Bronchial epithelial cell (primary cell): Measurements from ENCODE around the gene ENOSF1. TPM values are rescaled to one million over a fixed set of nuclear protein-coding genes. Genes with fewer than 3 reads are reported as not detected.
"Not testable (repeated sequence)": the region's sequence is repeated elsewhere in the genome, so short reads cannot be mapped to it uniquely, and the experiment has no call there.

Experiments used
- DNase-seq: peaks from one replicate; pipeline ENCODE4 v3.0.0-alpha.2; 2010; ENCODE audit warnings: low read depth
- FAIRE-seq: peaks from 2 replicates; lab custom pipeline; 2011; peaks lifted over from hg19 to GRCh38; lab: Jason Lieb, UNC
- H3K27me3 ChIP-seq: 2 replicates; pipeline ENCODE4 v1.5.1; 2011; ENCODE audit warnings: low read length; ENCODE audit not compliant: control insufficient read depth, insufficient read depth
- H3K36me3 ChIP-seq: 2 replicates; pipeline ENCODE4 v1.5.1; 2011; ENCODE audit warnings: low read length; ENCODE audit not compliant: control insufficient read depth, insufficient read depth
- H3K4me3 ChIP-seq: 2 replicates; pipeline ENCODE4 v1.5.1; 2011; ENCODE audit warnings: mild to moderate bottlenecking, low read depth, low read length, control low read depth
- total RNA-seq: library from RNA; depleted of rRNA; stranded (reverse); fragments of >200 nt; gene quantifications from 2 replicates; pipeline ENCODE4 v1.2.1, GENCODE V29; 2014
- TF ChIP-seq, protein P1 (sequence below): IDR thresholded peaks from 2 replicates; pipeline ENCODE4 v1.5.1; 2011; ENCODE audit warnings: mild to moderate bottlenecking, moderate library complexity, low read length, control low read depth, inconsistent platforms; ENCODE audit not compliant: insufficient read depth, severe bottlenecking

Gene ENOSF1
- total RNA-seq, 1 donor from 2014 or later, result 25.5 TPM

DNA sequence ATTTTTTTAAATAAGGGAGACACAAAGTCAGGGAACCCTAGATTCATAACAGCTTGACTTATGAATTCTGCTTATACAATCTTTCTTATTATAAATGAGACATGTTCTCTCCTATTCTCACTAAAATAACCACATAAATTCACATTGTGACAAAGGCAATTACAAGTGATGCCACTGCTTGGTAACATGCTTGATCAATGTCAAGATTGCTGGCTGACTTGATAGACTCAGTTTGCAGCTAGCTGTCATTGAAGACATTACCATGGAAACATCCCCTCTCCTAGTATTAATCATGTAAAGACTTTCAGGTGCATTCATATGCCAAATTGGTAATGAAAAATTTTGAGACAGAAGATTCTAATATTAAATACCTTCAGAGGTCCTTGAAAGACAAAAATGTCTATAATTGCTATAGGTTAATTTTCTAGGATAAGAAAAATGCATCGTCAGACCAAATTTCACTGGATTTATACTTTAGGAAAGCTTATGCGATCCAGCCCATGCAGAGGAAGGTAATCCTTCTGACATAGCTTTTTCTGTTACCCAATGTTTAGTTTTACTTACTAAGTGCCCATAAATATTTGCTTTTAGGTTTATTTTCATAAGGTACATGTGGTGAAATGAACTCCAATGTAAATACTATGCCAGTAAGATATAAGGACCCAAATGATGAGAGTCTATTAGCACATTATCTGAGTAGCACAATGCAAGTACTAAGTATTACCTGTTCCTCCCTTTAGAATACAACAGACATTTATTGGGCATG is 32.6 kb upstream of the ENOSF1 start:
- Histone ChIP-seq H3K4me3 (no peak overlapping the region), H3K27me3 (no peaks in the 10 kb centered on the region), H3K36me3 (no peaks in the 10 kb centered on the region)
- DNase-seq (no peak), FAIRE-seq (no peak)
- TF ChIP-seq, protein P1, sequence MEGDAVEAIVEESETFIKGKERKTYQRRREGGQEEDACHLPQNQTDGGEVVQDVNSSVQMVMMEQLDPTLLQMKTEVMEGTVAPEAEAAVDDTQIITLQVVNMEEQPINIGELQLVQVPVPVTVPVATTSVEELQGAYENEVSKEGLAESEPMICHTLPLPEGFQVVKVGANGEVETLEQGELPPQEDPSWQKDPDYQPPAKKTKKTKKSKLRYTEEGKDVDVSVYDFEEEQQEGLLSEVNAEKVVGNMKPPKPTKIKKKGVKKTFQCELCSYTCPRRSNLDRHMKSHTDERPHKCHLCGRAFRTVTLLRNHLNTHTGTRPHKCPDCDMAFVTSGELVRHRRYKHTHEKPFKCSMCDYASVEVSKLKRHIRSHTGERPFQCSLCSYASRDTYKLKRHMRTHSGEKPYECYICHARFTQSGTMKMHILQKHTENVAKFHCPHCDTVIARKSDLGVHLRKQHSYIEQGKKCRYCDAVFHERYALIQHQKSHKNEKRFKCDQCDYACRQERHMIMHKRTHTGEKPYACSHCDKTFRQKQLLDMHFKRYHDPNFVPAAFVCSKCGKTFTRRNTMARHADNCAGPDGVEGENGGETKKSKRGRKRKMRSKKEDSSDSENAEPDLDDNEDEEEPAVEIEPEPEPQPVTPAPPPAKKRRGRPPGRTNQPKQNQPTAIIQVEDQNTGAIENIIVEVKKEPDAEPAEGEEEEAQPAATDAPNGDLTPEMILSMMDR, result no peak

DNA sequence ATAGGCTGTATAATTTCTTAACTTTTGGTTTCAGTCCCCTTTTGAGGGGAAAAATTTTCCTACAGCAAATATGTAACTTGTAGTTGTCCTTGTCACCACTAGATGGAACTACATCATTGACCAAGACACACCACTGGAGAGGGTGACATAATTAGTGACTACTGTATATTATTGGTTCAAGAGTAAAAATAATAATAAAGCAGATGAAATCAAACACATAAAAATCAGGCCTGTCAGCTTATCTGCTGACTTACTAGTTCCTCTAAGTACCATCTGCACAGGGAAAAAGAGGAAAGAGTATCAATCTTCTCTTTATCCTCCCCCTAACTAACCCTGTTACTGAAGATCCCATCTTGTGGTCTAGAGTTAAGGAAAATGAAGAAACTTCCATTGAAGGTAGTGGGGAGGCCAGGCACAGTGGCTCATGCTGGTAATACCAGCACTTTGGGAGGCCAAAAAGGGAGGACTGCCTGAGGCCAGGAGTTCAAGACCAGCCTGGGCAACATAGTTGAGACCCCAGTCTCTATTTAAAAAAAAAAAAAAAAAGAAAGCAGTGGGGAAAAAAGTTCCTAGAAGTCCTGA is 29.6 kb upstream of the ENOSF1 start:
- DNase-seq (peak; percentile 53), FAIRE-seq (no peak)
- H3K36me3 ChIP-seq, result peaks cover 1% of the 10 kb centered on the region
- H3K4me3 ChIP-seq, result no peak overlapping the region
- no peaks in the 10 kb centered on the region for H3K27me3 ChIP-seq
- TF ChIP-seq, protein P1, result peak; percentile 29

DNA sequence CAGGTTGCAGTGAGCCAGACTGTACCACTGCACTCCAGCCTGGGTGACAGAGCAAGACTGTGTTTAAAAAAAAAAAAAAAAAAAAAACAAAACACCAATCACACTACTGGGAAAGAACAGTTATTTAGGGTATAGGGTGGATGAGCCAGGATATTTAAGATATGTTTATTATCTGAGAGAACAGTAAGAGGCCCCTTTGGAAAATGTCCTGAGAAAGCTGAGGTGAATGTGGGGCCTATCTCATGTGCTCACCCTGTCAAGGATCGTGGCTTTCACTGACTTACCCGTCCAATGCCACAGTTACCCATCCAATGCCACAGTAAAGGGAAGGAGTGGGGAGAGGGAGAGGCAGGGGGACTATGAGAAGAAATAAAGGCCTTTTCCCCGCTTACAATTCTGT is 19.9 kb upstream of the ENOSF1 start:
- no peak for DNase-seq
- H3K27me3 ChIP-seq, result no peaks in the 10 kb centered on the region
- H3K36me3 ChIP-seq, result peaks cover 3% of the 10 kb centered on the region
- TF ChIP-seq, protein P1, result no peak
- FAIRE-seq, result no peak
- H3K4me3 ChIP-seq, result no peak overlapping the region

DNA sequence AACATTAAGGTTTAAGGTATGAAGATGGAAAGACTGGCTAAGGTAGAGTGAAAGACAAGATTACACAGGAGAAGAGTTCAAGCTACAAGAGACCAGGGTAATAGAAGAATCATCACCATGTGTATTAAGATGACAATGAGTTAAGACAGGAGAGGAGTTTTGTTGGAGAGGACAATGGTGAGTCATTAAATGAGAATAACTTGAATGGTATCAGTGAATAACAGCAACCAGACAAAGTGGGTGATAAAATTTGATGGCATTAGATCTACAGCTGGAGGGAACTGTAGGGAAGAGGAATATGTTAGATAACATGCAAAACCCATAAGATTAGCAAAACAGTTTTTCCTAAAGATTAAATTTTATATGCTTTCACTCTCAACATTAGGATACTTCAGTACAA is 18.8 kb upstream of the ENOSF1 start:
- peaks cover 3% of the 10 kb centered on the region for H3K36me3 ChIP-seq
- no peaks in the 10 kb centered on the region for H3K27me3 ChIP-seq
- no peak overlapping the region for H3K4me3 ChIP-seq
- no peak for DNase-seq
- FAIRE-seq, result no peak
- TF ChIP-seq, protein P1, result no peak

DNA sequence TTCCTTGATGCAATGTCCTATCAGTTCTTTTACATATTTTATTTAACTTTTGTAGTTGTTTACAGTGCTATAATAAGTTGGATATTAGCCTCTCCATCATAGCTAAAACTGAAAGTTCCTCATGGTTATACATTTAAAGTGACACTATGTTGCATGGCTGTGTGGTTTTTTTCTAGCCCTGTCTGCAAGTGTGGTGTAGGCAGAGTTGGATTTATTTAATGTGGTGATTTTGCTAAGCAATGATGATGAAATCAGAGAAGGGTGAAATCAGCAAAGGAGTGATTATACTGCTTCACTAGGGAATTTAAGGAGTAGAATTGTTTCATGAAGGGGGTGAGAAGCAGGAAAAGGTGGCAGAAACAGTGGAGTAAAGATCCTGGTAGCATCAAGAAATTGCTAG is 18.3 kb upstream of the ENOSF1 start:
- H3K27me3 ChIP-seq, result no peaks in the 10 kb centered on the region
- no peak overlapping the region for H3K4me3 ChIP-seq
- peaks cover 2% of the 10 kb centered on the region for H3K36me3 ChIP-seq
- FAIRE-seq, result no peak
- TF ChIP-seq, protein P1, result no peak
- no peak for DNase-seq

DNA sequence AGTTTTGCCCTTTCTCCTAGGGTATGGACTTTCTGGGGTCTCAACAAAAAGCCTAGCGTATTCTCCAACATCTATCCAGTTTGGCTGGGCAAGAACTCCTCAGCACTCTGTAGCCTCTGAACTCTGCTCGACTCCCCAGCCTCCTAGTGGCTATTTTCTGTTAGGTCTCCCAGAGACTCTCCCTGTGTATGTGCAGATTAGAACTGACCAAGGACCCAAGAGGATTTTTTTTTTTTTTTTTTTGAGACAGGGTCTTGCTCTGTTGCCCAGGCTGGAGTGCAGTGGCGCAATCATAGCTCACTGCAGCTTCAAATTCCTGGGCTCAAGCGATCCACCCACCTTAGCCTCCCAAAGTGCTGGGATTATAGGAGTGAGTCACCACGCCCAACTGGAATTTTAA is 17.7 kb upstream of the ENOSF1 start:
- not testable (repeated sequence) for DNase-seq, H3K27me3 ChIP-seq, FAIRE-seq, H3K36me3 ChIP-seq, H3K4me3 ChIP-seq
- TF ChIP-seq, protein P1, result peak; percentile 11
